Hepatocyte (in vitro differentiated cells): ENCODE data around the gene EXOC3. TPM values are rescaled to one million over a fixed set of nuclear protein-coding genes. Genes with fewer than 3 reads are reported as not detected.

Experiments
- DNase-seq: peaks from one replicate; pipeline ENCODE4 v3.0.0-alpha.2; 2016; ENCODE audit warnings: low spot score
- H2AFZ ChIP-seq: fragments of 200-600 bp; sonication (generic); 2 replicates; pipeline ENCODE4 v1.6.0; 2016; ENCODE audit warnings: antibody characterized with exemption, mild to moderate bottlenecking
- H3K27ac ChIP-seq: fragments of 200-600 bp; sonication (generic); 2 replicates; pipeline ENCODE4 v1.5.1; 2016; ENCODE audit warnings: mild to moderate bottlenecking
- H3K27me3 ChIP-seq: fragments of 200-600 bp; sonication (generic); 2 replicates; pipeline ENCODE4 v1.6.1; 2016
- H3K36me3 ChIP-seq: fragments of 200-600 bp; sonication (generic); replicated peaks from 2 replicates; pipeline ENCODE4 v1.5.1; 2016; ENCODE audit warnings: low read depth; ENCODE audit not compliant: insufficient read depth
- H3K4me1 ChIP-seq: fragments of 200-600 bp; sonication (generic); 2 replicates; pipeline ENCODE4 v1.5.1; 2016; ENCODE audit warnings: mild to moderate bottlenecking, moderate library complexity; ENCODE audit not compliant: insufficient read depth
- H3K4me2 ChIP-seq: fragments of 200-600 bp; sonication (generic); 2 replicates; pipeline ENCODE4 v1.6.0; 2016
- H3K4me3 ChIP-seq: fragments of 200-600 bp; sonication (generic); 2 replicates; pipeline ENCODE4 v1.5.1; 2016; ENCODE audit warnings: mild to moderate bottlenecking
- H3K79me2 ChIP-seq: fragments of 200-600 bp; sonication (generic); 2 replicates; pipeline ENCODE4 v1.6.0; 2017; ENCODE audit warnings: mild to moderate bottlenecking
- H3K9me2 ChIP-seq: fragments of 200-600 bp; sonication (generic); replicated peaks from 2 replicates; pipeline ENCODE4 v1.6.0; 2017; ENCODE audit warnings: mild to moderate bottlenecking; ENCODE audit not compliant: insufficient read depth
- H3K9me3 ChIP-seq: fragments of 200-600 bp; sonication (generic); 2 replicates; pipeline ENCODE4 v1.5.1; 2016; ENCODE audit warnings: low read depth, mild to moderate bottlenecking
- H4K20me1 ChIP-seq: fragments of 200-600 bp; sonication (generic); 2 replicates; pipeline ENCODE4 v1.6.0; 2016; ENCODE audit warnings: mild to moderate bottlenecking; ENCODE audit not compliant: insufficient read depth, poor library complexity, severe bottlenecking
- CTCF ChIP-seq: fragments of 200-600 bp; sonication (generic); IDR thresholded peaks from 2 replicates; pipeline ENCODE4 v1.5.1; 2016; ENCODE audit warnings: antibody characterized with exemption, mild to moderate bottlenecking; ENCODE audit not compliant: poor library complexity
- EZH2 ChIP-seq: fragments of 200-600 bp; sonication (generic); IDR thresholded peaks from 2 replicates; pipeline ENCODE4 v1.6.1; 2016; ENCODE audit warnings: antibody characterized with exemption, mild to moderate bottlenecking, borderline replicate concordance
- EZH2phosphoT487 ChIP-seq: fragments of 200-600 bp; sonication (generic); IDR thresholded peaks from one replicate; pipeline ENCODE4 v1.6.1; 2018; ENCODE audit warnings: antibody characterized with exemption, mild to moderate bottlenecking, low read depth, moderate library complexity; ENCODE audit not compliant: unreplicated experiment, severe bottlenecking
- WGBS: methylation state at CpG from one replicate; pipeline ENCODE4 v1.1.6; 2016; ENCODE audit warnings: low lambda C conversion rate; ENCODE audit errors: missing lambda C conversion rate; 5-methylcytosine and 5-hydroxymethylcytosine counted together
- polyA plus RNA-seq: library from polyadenylated mRNA; unstranded; fragments of >200 nt; fragmentation: Nextera tagmentation; extraction: Ambion mirVana; gene quantifications from 2 replicates; pipeline ENCODE4 v1.2.1, GENCODE V29; 2016
- total RNA-seq: library from RNA; depleted of rRNA; stranded (reverse); fragments of >200 nt; gene quantifications from 2 replicates; pipeline ENCODE4 v1.2.3, GENCODE V29; 2014

EXOC3 gene
- total and polyA plus RNA-seq, 2 experiments from 2014 or later = 36.1 to 38.3 TPM

- no peaks in the 10 kb centered on the region for H4K20me1 ChIP-seq
- TF ChIP-seq EZH2 (no peak), EZH2phosphoT487 (no peak), CTCF (no peak)
- H2AFZ ChIP-seq = no peak overlapping the region
- no peak for DNase-seq
- H3K4me3 ChIP-seq = no peak overlapping the region
- no peaks in the 10 kb centered on the region for H3K79me2 ChIP-seq
- H3K9me3 ChIP-seq = no peaks in the 10 kb centered on the region
- peaks cover 38% of the 10 kb centered on the region for H3K27me3 ChIP-seq
- no peak overlapping the region for H3K27ac ChIP-seq
- 93% methylated on average over 3 of the region's 18 CpGs for WGBS
- no peak overlapping the region for H3K4me2 ChIP-seq
- H3K9me2 ChIP-seq = no peaks in the 10 kb centered on the region
- H3K4me1 ChIP-seq = no peaks in the 10 kb centered on the region
- no peaks in the 10 kb centered on the region for H3K36me3 ChIP-seq
Observed at GRCh38 chr5:492314-492893, 49.4 kb downstream of the EXOC3 start.

- H3K4me2 ChIP-seq = no peak overlapping the region
- DNase-seq = no peak
- 59% methylated on average over 25 of the region's 26 CpGs for WGBS
- H3K27me3 ChIP-seq = peaks cover 43% of the 10 kb centered on the region
- TF ChIP-seq EZH2 (no peak), CTCF (no peak), EZH2phosphoT487 (no peak)
- H3K9me2 ChIP-seq = no peaks in the 10 kb centered on the region
- H3K79me2 ChIP-seq = no peaks in the 10 kb centered on the region
- H2AFZ ChIP-seq = no peak overlapping the region
- no peak overlapping the region for H3K4me3 ChIP-seq
- no peak overlapping the region for H3K27ac ChIP-seq
- no peaks in the 10 kb centered on the region for H3K4me1 ChIP-seq
- H3K36me3 ChIP-seq = no peaks in the 10 kb centered on the region
- no peaks in the 10 kb centered on the region for H3K9me3 ChIP-seq
- H4K20me1 ChIP-seq = no peaks in the 10 kb centered on the region
Observed at GRCh38 chr5:493119-493701, 50.2 kb downstream of the EXOC3 start.

- Histone ChIP-seq H3K36me3 (no peaks in the 10 kb centered on the region), H3K27ac (no peak overlapping the region), H2AFZ (no peak overlapping the region), H3K79me2 (no peaks in the 10 kb centered on the region), H3K9me3 (no peaks in the 10 kb centered on the region), H4K20me1 (no peaks in the 10 kb centered on the region), H3K27me3 (peaks cover 49% of the 10 kb centered on the region), H3K4me1 (no peaks in the 10 kb centered on the region), H3K4me3 (no peak overlapping the region), H3K4me2 (no peak overlapping the region), H3K9me2 (no peaks in the 10 kb centered on the region)
- TF ChIP-seq CTCF (no peak), EZH2phosphoT487 (no peak), EZH2 (no peak)
- WGBS = 52% methylated on average over 7 of the region's 13 CpGs
- no peak for DNase-seq
Observed at GRCh38 chr5:493758-494157, 50.8 kb downstream of the EXOC3 start.
